Thyroid gland (tissue), 4 donors: ENCODE results near the gene MCCD1.

ENCODE experiments used
- POLR2A ChIP-seq, 2 donors: fragments of 450-650 bp; IDR thresholded peaks; one replicate each; pipeline ENCODE4 v1.6.1; 2017; ENCODE audit warnings: antibody characterized with exemption in 2 of 2, mild to moderate bottlenecking in 2 of 2, moderate library complexity in 1 of 2
- TF ChIP-seq, protein P1 (sequence below), 6 experiments: fragments of 200-600 bp in 3 of 6; fragments of 450-650 bp in 3 of 6; sonication (generic) in 3 of 6; IDR thresholded peaks; one replicate each; pipeline ENCODE4 v1.5.1; 2016 to 2019; ENCODE audit warnings: antibody characterized with exemption in 6 of 6, mild to moderate bottlenecking in 2 of 6, inconsistent platforms in 1 of 6, moderate library complexity in 1 of 6

- no peak for TF ChIP-seq POLR2A (IDR thresholded peaks at IDR 0.05)
- TF ChIP-seq, protein P1, sequence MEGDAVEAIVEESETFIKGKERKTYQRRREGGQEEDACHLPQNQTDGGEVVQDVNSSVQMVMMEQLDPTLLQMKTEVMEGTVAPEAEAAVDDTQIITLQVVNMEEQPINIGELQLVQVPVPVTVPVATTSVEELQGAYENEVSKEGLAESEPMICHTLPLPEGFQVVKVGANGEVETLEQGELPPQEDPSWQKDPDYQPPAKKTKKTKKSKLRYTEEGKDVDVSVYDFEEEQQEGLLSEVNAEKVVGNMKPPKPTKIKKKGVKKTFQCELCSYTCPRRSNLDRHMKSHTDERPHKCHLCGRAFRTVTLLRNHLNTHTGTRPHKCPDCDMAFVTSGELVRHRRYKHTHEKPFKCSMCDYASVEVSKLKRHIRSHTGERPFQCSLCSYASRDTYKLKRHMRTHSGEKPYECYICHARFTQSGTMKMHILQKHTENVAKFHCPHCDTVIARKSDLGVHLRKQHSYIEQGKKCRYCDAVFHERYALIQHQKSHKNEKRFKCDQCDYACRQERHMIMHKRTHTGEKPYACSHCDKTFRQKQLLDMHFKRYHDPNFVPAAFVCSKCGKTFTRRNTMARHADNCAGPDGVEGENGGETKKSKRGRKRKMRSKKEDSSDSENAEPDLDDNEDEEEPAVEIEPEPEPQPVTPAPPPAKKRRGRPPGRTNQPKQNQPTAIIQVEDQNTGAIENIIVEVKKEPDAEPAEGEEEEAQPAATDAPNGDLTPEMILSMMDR (IDR thresholded peaks at IDR 0.05) = no peak
Measured at GRCh38 chr6:31559958-31560696, 31.4 kb downstream of the MCCD1 start.
